ENCODE data around the gene NDFIP2. TPM values are rescaled to one million over a fixed set of nuclear protein-coding genes. Genes with fewer than 3 reads are reported as not detected.

Gene NDFIP2
- polyA plus RNA-seq, 1 of the 3 experiments (the other 2 are of a cell fraction): 21.4 TPM

- TF ChIP-seq CTCF (IDR thresholded peaks at IDR 0.05): no peak
- no peak for TF ChIP-seq SMC3 (IDR thresholded peaks at IDR 0.05; ENCODE audit: low read depth, low read length)
- TF ChIP-seq NRF1 (IDR thresholded peaks at IDR 0.05; ENCODE audit: low read depth, low read length): no peak
- TF ChIP-seq USF1 (IDR thresholded peaks at IDR 0.05; ENCODE audit: borderline replicate concordance, low read depth): no peak
- TF ChIP-seq TAF1 (IDR thresholded peaks at IDR 0.05; ENCODE audit: borderline replicate concordance, low read depth, low read length): no peak
Observed at GRCh38 chr13:79450110-79450509, 30.8 kb upstream of the NDFIP2 start (continued).

- peak; percentile 6 for DNase-seq
- H4K20me1 ChIP-seq (ENCODE audit: insufficient read depth): no peaks in the 10 kb centered on the region
- peak overlapping the region; percentile 42; the same call in 1 of the 2 replicates for H3K9ac ChIP-seq
- peak overlapping the region; percentile 64 for H2AFZ ChIP-seq (ENCODE audit: low read depth)
- ChIA-PET CTCF (interaction anchor here (0.9 kb wide), 1 partner anchor 28 kb away, joined by 3 read pairs; no protein-coding TSS in a partner anchor), POLR2A (no interaction called here)
- peaks cover 3 to 4% of the 10 kb centered on the region in 2 experiments; a peak in 3 of 4 replicates for H3K4me1 ChIP-seq (ENCODE audit: control insufficient read depth in 1 of 2, insufficient read depth in 2 of 2, low read depth in 1 of 2, low read length in 1 of 2)
- 0% methylated on average over 2 of the region's 3 CpGs for WGBS (ENCODE audit: low lambda C conversion rate)
- H3K9me2 ChIP-seq: no peaks in the 10 kb centered on the region
- no peaks in the 10 kb centered on the region for H3K79me2 ChIP-seq (ENCODE audit: insufficient read depth)
- peak overlapping the region; percentile 61; the same call in 1 of the 2 replicates for H3K4me2 ChIP-seq
- H3K36me3 ChIP-seq (replicated peaks in 1 of 2; ENCODE audit: control insufficient read depth in 1 of 2, insufficient read depth in 2 of 2, low read length in 1 of 2): no peaks in the 10 kb centered on the region
- H3K9me3 ChIP-seq: no peaks in the 10 kb centered on the region
- peaks cover 8% of the 10 kb centered on the region for H3F3A ChIP-seq (replicated peaks; ENCODE audit: insufficient read depth)
- peak overlapping the region in 1 of 2 experiments; percentile 86; a peak in 2 of 4 replicates for H3K27ac ChIP-seq (ENCODE audit: low read depth in 2 of 2, low read length in 1 of 2)
- peak overlapping the region in 1 of 2 experiments; percentile 17; a peak in 1 of 4 replicates for H3K4me3 ChIP-seq (ENCODE audit: low read depth in 2 of 2, low read length in 1 of 2)
- H3K27me3 ChIP-seq (ENCODE audit: insufficient read depth): no peaks in the 10 kb centered on the region
- TF ChIP-seq EZH2phosphoT487 (IDR thresholded peaks at IDR 0.05; ENCODE audit: borderline replicate concordance, low read depth): no peak
- TF ChIP-seq NRF1 (IDR thresholded peaks at IDR 0.05; ENCODE audit: low read depth, low read length): no peak
- TF ChIP-seq FOSL2 (IDR thresholded peaks at IDR 0.05; ENCODE audit: borderline replicate concordance, low read depth): peak; percentile 53
- TF ChIP-seq FOXJ3 (CRISPR knock-in tag; IDR thresholded peaks at IDR 0.05): no peak
- TF ChIP-seq TCF12 (IDR thresholded peaks at IDR 0.05): peak; percentile 45
- TF ChIP-seq PBX3 (IDR thresholded peaks at IDR 0.05): peak; percentile 57; the same call in 1 of the 2 replicates
- 0 out of 2 replicates have a peak, but pooled peaks have one; percentile 26 for TF ChIP-seq SIN3A (IDR thresholded peaks at IDR 0.05; ENCODE audit: borderline replicate concordance, low read depth, low read length)
- TF ChIP-seq MXI1 (IDR thresholded peaks at IDR 0.05; ENCODE audit: low read depth, low read length): no peak
- TF ChIP-seq FOXM1 (IDR thresholded peaks at IDR 0.05; ENCODE audit: low read depth): no peak
- TF ChIP-seq POLR2AphosphoS5 (IDR thresholded peaks at IDR 0.05; ENCODE audit: low read depth, low read length): no peak
- TF ChIP-seq USF1 (IDR thresholded peaks at IDR 0.05; ENCODE audit: borderline replicate concordance, low read depth): no peak
- TF ChIP-seq NFIC (IDR thresholded peaks at IDR 0.05; ENCODE audit: borderline replicate concordance): no peak
- no peak for TF ChIP-seq CTCF (IDR thresholded peaks at IDR 0.05)
- peak; percentile 56; the same call in 1 of the 2 replicates for TF ChIP-seq RXRA (IDR thresholded peaks at IDR 0.05; ENCODE audit: borderline replicate concordance, low read depth)
- no peak for TF ChIP-seq GABPA (IDR thresholded peaks at IDR 0.05; ENCODE audit: low read depth)
- peak; percentile 54; the same call in 1 of the 2 replicates for TF ChIP-seq JUND (IDR thresholded peaks at IDR 0.05)
- no peak for TF ChIP-seq TEAD4 (IDR thresholded peaks at IDR 0.05; ENCODE audit: borderline replicate concordance, insufficient read depth)
- TF ChIP-seq ELF1 (IDR thresholded peaks at IDR 0.05): no peak
- TF ChIP-seq MEF2A (IDR thresholded peaks at IDR 0.05; ENCODE audit: borderline replicate concordance, low read depth): no peak
- TF ChIP-seq GATA2 (CRISPR knock-in tag; IDR thresholded peaks at IDR 0.05): no peak
- no peak; the same call in 1 of the 2 replicates for TF ChIP-seq RFX5 (IDR thresholded peaks at IDR 0.05; ENCODE audit: low read length)
- no peak for TF ChIP-seq USF2 (IDR thresholded peaks at IDR 0.05; ENCODE audit: borderline replicate concordance, low read depth, low read length)
- no peak; the same call in 1 of the 2 replicates for TF ChIP-seq TAF1 (IDR thresholded peaks at IDR 0.05; ENCODE audit: borderline replicate concordance, low read depth, low read length)
Observed at GRCh38 chr13:79451500-79451962, 29.4 kb upstream of the NDFIP2 start.
